OCI-M1 (cell line): ENCODE data around the gene GALNS.

ENCODE experiments used
- DNase-seq: peaks from one replicate; lab custom pipeline; 2025; lab: John Stamatoyannopoulos, UW

Gene GALNS

DNA sequence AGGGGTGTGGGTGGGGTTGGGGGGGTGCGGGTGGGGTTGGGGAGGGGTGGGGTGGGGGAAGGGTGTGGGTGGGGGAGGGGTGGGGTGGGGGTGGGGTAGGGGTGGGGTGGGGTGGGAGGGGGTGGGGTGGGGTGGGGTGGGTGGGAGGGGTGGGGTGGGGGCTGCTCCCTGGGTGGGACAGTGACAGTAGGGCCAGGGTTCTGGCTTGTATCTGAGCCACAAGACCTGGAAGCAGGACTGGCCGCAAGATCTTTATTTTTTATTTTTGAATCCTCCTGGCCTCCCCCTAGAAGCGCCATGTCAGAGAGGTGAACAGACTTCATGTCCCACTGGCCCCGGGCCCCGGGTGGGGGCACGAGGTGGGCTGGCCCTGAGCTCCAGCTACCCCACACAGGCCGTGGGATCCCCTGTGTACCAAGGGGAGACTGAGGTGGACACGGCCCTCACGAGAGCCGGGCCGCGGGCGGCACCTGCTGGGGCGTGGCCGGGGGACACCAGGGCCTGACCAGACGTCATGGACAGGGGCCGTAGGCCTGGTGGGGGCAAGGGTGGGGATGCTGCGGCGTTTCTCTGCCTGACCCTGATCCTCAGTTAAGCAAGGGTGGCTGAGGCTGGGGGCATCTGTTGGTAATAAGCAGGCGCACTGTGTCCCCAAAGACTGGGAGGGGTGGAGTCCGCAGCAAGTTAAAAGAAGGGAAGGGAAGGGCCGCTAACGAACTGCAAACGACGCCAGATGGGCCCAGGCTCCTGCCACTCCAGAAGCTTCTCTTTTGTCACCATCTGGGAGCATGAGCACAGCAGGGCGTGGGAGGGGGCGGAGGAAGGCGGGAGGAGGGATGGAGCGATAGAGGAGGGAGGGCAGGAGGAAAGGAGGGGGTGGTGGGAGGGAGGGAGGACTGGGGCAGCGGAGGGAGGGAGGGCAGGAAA is 32.0 kb upstream of the GALNS start:
- DNase-seq = peak; percentile 43

DNA sequence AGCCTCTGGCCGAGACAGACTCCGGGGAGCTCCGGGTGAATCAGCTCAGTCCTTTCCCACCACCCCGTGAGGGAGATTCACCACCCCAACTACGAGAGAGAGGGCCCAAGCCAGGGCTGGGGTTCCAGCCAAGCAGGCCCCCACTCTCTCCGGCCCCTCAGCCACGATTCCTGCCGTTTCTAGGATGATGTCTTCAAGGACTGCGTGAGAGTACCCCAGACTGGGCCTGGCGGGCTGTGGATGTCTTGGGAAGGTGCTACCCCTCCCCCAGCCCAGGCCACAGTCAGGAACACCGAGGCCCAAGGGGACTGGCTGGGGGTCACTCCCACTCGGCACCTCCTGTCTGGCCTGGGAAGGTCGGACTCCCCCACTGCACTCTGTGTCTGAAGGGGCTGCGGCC is 31.3 kb upstream of the GALNS start:
- no peak for DNase-seq

DNA sequence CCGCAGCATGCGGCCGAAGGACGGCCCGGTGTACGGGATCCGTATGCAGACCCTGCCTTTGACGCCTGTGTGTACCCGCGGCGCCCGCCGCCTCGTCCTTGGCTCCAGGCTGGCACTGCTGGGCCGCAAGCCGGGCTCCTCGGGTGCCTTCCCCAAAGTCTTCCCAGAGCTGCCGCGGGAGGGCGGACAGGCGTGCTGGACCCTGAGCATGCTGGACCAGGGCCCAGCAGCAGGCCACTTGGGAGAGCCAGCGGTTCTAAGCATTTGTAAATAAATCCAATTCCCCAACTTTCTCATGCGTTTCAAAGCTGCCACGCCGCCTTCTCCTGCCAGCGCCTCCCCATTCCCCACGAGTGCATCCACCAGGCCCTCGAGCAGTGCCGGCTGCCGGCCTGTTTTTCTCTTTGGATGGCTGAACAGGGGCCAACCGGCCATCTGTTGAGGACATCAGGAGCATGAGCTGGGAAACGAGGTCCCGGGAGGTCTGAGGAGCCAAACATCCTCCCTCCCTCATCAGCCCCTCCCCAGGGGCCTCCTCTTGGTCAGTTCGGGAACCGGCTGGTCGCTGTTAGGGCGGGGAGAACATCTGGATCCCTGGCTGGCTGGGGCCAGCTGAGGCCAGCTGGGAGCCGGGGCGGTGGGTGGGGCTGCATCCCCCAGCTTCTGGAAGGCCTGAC is 30.2 kb upstream of the GALNS start:
- DNase-seq = no peak

DNA sequence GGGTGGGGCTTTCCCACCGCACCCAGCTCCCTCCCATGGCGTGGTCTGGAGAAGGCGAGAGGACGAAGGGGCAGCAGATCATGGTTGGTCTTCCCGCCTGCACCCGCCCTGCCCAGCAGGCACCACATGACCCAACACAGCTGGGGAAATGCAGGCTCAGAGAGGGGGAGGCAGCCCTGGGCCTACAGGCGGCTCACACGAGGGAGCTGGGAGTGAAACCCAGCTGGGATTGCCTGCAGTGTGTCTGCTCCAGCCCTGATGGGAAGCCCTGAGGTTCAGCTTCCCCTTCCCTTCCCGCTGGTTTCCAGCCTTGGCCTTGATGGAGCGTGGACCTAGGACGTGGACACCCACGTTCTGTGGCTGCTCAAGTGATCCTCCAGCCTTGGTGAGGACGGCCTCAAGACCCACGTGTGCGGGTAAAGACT is 29.7 kb upstream of the GALNS start:
- no peak for DNase-seq

DNA sequence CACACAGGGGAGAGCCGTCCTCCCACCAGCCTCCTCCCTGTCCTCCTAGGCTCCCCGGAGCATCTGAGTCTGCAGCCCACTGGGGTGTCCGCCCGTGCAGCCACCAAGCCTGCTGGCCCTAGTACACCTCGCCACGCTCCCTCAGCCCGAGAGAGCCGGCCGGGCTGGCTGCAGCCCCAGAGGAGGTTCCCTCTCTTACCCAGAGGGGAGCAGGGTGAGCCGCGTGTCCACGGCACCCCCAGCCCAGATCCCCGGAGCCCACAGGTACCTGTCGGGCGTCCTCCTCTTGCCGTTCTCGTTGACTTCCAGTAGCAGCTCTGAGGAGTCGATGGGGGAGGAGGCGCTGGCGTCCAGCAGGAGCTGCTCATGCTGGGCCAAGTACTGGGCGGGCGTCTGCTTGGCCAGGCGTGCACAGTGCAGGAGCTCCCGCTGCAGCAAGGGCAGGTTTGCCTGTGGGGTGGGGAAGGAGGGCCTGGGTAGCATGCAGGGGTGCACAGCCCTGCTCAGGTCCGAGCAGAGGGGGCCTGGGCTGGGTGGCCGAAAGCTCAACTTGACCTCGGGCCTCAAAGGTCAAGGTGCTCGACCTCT is 29.0 kb upstream of the GALNS start:
- no peak for DNase-seq

DNA sequence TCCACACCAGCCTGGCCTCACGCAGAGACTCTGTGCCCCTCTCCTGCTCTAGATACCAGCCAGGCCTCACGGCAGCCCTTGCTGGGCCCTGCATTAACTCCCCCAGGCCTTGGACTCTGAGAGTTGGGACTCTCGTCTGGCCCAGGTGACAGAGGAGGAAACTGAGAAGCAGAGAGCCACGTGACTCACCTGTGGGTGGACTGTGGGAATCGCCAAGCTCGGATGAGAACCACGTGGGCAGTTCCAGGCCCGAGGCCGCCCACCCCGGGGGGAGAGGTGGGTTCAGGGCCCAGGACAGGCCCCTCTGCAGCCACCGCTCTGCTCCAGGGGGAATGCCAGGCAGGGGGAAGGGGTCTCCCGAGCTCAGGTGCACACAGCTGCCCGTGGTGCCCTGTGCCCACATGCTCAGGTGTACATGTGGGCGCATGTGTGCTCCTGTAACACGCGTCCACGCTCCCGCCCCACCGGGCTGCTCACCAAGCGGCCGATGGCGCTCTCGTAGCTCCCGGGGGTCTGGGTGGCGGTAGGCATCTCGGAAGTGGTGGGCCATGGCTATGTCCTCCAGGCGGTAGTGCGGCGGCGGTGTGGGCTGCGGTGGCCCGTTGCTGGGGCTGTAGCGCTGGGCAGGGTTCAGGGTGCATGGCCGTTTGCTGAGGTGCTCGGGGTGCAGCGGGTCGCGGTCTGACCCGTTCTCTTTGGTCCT is 28.0 kb upstream of the GALNS start:
- no peak for DNase-seq

DNA sequence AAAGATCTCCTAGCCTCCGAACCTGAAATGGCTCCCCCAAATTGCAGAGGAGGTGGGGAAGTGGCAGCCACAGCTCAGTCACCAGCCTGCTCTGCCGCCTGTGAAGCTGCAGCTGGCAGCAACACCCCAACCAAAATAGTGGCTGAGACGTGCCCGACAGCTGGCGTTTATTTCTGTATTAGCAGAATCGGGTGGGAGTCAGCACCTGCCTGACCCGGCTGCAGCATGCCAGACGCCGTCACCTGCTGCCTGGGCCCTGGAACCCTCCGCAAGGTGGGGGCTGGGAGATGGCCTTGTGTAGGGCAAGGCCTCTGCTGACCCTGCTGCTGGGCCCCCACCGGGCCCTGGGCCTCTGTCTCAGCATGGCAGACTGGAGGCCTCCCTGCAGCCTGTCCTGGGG is 27.2 kb upstream of the GALNS start:
- no peak for DNase-seq

DNA sequence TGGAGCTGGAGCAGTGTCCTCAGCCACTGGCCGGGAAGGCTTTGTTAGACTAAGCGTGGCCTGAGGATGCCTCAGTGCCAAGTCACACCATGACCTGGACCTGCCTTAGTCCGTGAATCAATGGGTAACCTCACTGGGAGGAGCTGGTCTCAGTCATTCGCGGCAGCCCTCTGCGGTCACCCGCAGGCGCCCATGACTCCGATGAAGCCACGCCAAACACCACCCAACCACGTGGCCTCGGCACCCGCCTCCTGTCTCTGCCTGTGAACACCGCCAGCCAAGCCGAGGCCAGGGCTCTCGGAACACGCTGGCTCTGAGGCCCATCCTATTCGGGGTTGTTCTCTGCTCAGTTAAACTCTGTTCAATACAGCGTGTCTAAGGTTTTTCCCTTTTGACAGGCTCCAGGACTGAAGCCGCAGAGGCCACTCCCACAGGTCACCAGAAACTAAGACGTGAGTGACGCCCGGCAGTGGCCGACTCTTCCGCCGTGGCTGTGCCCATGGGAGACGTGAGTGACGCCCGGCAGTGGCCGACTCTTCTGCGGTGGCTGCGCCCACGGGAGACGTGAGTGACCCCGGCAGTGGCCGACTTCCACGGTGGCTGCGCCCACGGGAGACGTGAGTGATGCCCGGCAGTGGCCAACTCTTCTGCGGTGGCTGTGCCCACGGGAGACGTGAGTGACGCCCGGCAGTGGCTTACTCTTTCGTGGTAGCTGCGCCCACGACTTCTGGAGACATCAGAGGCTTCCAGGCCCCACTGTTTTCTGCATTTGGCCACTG is 26.6 kb upstream of the GALNS start:
- no peak for DNase-seq

DNA sequence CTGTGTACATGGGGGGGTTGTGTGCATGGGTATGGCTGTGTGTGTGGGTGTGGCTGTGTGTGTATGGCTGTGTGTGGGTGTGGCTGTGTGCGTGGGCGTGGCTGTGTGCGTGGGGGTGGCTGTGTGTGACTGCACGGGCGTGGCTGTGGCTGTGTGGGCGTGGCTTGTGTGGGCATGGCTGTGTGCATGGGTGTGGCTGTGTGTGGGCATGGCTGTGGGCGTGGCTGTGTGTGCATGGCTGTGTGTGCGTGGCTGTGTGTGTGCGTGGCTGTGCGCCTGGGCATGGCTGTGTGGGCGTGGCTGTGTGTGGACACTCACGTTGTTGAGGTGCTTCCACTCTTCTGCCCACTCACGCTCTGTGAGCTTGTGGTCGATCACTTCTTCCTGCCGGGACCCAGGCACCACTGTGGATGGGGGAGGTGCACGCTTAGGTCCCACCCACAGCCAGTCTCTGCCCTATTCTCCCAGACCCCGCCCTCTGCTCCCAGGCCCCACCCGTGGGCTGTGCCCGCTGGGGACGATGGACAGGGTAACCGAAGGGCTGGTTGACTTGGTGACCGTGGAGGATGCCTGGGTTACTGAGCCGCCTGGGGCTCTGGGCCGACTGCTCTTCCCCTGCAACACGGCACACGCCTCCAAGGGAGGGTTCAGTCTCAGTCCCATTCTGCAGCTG is 25.7 kb upstream of the GALNS start:
- DNase-seq = peak; percentile 41

DNA sequence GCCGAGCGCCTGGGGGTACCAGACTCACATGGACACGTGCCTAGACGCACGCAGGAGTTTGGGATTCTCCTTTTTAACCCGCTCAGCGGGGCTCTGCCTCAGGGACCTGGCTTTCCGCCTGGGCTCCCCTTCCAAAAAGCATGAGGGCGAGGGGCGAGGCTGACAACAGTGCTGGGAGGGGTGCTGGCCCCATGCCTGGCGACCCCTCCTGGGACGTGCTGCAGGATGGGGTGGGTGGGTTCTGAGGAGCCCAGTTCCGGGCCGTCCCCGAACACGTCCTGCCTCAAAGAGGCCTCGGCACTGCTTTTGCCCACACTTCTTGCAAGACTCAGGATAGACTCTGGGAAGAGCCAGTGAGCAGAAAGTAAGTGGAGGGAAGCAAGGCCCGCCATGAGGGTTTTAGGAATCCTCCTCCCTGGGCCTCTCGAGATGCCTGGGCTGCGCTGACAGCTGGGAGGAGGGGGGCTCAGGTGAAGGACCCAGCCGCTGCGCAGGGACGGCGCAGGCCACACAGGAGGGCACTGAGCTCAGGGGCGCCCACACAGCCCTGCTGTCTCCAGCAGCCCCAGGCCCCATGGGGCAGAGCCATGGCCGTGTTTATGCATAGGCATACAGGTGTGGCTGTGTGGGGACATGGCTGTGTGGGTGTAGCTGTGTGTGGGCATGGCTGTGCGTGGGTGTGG is 25.1 kb upstream of the GALNS start:
- DNase-seq = no peak

DNA sequence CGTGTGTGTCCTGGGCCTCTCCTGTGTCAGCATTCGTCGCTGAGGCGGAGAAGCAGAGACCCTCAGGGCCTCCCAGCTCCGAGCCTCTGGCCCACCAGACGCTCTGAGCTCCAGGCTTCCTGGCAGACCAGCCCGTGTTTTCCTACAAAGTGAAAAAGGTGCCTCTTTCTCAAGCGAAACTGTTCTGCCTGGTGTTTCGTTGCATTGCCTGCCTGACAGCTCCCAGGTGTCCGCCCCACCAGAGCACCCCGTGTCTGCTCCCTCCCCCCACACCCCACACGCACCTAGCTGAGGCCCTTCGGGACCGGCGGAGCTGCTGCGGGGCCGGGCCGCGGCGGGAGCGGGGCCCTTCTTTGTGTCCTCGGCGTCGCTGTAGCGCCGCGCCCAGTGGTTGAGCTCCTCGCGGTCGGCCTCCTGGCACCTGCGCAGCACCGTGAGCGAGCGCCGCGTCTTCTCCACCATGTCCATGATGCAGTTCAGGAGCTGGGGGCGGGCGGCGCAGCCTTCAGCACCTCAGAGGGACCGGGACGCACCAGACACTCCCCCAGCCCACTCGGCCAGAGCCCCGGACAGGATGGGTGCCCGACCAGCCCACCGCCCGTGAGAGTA is 24.4 kb upstream of the GALNS start:
- no peak for DNase-seq

DNA sequence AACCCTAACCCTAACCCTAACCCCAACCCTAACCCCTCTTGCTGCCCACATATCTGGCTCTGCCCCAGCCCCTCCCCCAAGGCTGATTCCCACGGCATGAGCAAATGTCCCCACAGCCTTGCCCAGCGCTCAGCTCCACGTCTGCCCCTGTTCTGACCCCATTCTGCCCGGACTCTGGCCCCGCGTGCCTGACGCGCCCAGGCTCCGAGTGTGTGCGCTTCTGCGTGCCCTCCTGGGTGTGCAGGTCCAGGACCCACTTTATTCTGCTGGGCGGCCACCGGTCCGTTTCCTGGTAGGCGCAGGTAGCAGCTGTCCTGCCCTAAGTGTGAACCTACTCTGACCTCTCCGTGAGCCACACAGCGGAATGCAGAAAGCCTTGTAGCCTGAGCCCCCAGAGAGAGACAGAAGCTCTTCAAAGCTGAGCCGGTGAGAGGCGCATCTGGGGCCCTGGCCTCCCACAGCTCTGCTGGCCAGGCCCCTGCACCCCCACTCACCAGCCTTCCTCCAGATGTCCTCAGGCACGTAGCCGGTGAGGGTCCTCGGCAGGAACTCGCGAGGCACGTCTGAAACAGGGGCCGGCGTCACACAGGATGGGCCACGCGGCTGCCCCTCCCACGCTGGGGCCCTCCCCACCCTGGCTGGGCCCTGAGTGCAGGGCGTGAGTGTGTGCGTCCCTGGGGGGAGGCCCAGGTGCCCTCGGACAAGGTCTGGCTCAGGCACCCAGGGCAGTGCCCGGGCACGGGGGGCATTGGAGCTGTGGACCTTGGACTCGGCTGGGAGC is 23.7 kb upstream of the GALNS start:
- DNase-seq = no peak

DNA sequence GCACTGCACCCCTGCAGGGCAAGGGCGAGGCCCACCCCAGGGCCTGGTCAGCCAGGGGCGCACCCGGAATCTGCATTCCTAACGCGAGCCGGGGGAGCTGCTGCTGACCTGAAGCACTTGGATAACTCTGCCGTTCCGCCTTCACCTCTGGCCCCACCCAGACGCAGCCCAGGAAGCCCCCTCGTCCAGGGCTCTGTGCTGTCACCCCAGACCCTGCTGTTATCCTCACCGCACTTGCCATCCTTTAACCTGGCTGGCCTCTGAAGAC is 23.0 kb upstream of the GALNS start:
- DNase-seq = no peak

DNA sequence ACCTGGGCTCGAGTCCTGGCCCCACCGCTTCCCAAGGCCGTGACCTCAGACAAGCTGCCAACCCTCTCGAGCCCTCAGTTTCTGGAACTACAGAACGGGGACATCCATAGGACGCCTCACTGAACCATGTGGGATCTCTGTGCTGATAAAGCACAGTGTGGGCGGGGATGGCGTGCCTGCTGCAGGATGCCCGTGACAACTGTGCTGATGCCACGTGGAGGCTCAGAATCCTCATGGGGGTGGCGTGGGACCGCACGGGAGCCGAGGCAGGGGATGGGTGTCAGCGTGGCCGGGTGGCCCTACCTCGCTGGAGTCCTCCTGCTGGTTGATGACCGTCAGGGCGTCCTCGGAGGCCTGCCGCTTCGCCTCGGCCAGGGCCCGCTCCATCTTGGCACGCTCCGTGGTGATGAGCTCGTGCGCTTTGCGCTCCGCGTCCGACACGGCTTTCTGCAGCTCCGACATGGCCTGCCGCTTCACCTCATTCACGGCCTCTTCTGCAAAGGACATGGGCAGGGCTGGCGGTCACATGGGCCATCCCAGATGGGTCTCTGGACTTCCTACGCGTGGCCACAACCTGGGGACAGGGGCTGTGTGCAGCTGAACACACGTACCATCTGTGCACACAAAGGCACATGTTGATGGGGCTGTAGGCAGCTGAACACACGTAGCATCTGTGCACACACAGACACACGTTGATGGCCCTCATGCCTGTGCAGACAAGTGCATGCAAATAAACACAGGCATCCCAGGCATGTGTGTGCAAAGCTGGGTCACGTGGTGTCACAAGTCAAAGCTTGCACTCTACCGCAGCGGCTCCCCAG is 22.4 kb upstream of the GALNS start:
- no peak for DNase-seq

DNA sequence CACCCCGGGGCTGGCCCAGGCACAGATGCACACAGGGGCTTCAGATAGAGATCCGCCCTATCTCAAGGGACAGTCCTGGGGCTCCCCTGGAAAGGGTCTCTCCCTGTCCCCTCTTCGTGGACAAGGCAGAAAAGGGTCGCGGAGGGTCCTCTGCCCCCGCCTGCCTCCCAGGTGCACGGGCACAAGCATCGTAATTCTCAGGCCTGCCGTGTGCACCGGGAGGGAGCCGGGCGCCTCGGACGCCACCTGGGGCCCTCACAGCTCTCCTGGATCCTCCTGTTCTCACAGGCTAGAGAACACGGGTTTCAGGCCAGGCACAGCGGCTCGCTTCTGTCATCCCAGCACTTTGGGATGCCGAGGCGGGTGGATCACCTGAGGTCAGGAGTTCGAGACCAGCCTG is 21.6 kb upstream of the GALNS start:
- DNase-seq = no peak

DNA sequence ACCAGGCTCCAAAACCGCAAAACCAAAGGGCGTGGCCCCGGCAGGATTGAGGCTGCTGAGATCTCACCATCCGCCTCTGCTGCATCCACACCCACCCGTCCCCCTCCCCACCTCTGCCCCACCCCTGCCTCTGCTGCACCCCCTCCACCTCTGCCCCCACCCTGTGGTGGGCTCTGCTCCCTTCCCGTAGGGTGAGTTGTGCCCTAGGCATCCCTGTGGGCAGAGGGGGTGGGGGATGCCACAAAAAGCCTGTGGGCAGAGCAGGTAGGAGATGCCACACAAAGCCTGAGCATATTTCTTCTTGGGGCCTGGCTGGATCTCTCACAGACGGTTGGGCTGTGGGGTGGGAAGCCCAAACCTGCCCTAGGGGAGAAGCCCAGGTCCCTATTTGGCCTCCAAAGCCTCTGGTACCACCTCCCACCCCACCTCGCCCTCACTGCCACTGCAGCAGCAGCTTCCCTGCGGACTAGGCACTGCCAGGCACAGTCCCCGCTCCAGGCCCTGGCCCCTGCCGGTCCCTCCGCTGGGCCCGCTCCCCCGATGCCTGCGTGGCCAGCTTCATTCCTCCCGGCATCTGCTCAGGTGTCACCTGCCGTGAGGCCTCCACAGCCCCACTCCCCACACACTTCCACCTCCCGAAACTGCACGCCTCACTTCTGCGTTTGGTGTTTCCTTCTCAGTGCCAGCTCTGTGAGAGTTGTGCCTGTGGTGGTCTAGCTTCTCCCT is 21.0 kb upstream of the GALNS start:
- no peak for DNase-seq

DNA sequence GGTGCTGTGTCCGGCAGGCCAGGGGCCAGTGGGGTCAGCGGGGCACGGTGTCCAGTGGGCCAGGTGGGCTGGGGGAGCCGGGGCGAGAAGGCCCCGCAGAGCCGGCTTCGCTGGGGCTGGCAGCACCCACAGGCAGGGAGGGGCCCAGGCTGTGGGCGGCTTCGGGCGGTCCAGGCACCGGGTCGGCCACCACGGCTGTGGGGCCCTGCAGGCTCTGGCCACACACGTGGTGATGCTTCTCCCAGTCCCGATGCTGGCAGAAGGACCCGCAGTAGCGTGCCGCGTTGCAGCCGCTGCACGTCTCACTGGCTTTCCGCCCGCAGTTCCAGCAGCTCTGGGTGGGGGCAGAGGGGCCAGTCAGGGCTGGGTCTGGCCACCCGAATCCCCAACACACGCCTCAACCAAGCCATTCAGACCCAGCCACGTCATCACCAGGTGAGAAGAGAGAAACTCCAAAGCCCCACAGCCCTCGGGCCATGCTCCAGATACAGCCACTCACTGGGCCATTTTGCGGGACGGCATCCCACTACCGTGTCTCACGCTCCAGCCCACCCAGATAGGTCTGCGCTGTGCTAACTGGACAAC is 20.3 kb upstream of the GALNS start:
- no peak for DNase-seq
